Activated CD8-positive, alpha-beta memory T cell treated with anti-CD3 and anti-CD28 coated beads, Interleukin-2, amount 10 ng/mL, durations not matched to agents 7 days and 5 days (primary cell): ENCODE results near the gene CELA1. TPM values are rescaled to one million over a fixed set of nuclear protein-coding genes. Genes with fewer than 3 reads are reported as not detected.

Experiments used
- ATAC-seq: fragments of 150-1000 bp; cut with Tn5 transposase; one replicate; pipeline ENCODE4 v1.10.0; 2021; ENCODE audit warnings: moderate library complexity
- CTCF ChIA-PET: fragments of 350-600 bp; sonication (Branson Sonifier 250); formaldehyde crosslinking; loops from one replicate; lab custom pipeline; 2021; ENCODE audit warnings: antibody characterized with exemption; lab: Charles Lee
- DNase-seq: peaks from one replicate; pipeline ENCODE4 v3.0.0-alpha.2; 2020
- H3K27ac Mint-ChIP-seq: one replicate; pipeline ENCODE4 v1.8.0; 2021; ENCODE audit warnings: mild to moderate bottlenecking, mixed read lengths
- H3K27me3 Mint-ChIP-seq: one replicate; pipeline ENCODE4 v1.8.0; 2021; ENCODE audit warnings: mixed read lengths
- H3K36me3 Mint-ChIP-seq: one replicate; pipeline ENCODE4 v1.8.0; 2021; ENCODE audit warnings: mild to moderate bottlenecking, mixed read lengths
- H3K4me1 Mint-ChIP-seq: one replicate; pipeline ENCODE4 v1.8.0; 2021; ENCODE audit warnings: mixed read lengths
- H3K4me3 Mint-ChIP-seq: one replicate; pipeline ENCODE4 v1.8.0; 2021; ENCODE audit warnings: mild to moderate bottlenecking, moderate library complexity, mixed read lengths
- H3K9me3 Mint-ChIP-seq: one replicate; pipeline ENCODE4 v1.8.0; 2022; ENCODE audit warnings: low read depth, mixed read lengths
- total RNA-seq, 2 experiments: library from RNA; stranded (reverse); gene quantifications; one replicate each; pipeline ENCODE4 v1.2.3, GENCODE V29; 2021

The CELA1 gene
- total RNA-seq, 2 experiments from 2014 or later, result not detected

- no peaks in the 10 kb centered on the region for H3K9me3 Mint-ChIP-seq
- CTCF ChIA-PET, result no interaction called here
- ATAC-seq (no peak), DNase-seq (no peak)
- no peak overlapping the region for H3K4me3 Mint-ChIP-seq
- no peak overlapping the region for H3K27ac Mint-ChIP-seq
- peaks cover 68% of the 10 kb centered on the region for H3K4me1 Mint-ChIP-seq
- H3K27me3 Mint-ChIP-seq, result no peaks in the 10 kb centered on the region
- peaks cover 54% of the 10 kb centered on the region for H3K36me3 Mint-ChIP-seq
Observed at GRCh38 chr12:51370667-51371066, 24.2 kb upstream of the CELA1 start.

- ATAC-seq, result no peak
- Mint-ChIP-seq H3K4me1 (peaks cover 62% of the 10 kb centered on the region), H3K9me3 (no peaks in the 10 kb centered on the region), H3K27ac (peak overlapping the region; percentile 83), H3K36me3 (peaks cover 47% of the 10 kb centered on the region), H3K27me3 (no peaks in the 10 kb centered on the region), H3K4me3 (peak overlapping the region; percentile 28)
- CTCF ChIA-PET, result interaction anchor here (1.1 to 2.6 kb wide), 10 partner anchors 14 to 322 kb away, joined by 3 to 13 read pairs (median 4); partner anchors contain the start of genes GALNT6 and SLC4A8
- DNase-seq, result no peak
Observed at GRCh38 chr12:51369581-51369980, 23.1 kb upstream of the CELA1 start.

- peak; percentile 98 for ATAC-seq
- DNase-seq, result peak; percentile 97
- H3K27ac Mint-ChIP-seq, result peak overlapping the region; percentile 83
- H3K9me3 Mint-ChIP-seq, result no peaks in the 10 kb centered on the region
- peak overlapping the region; percentile 28 for H3K4me3 Mint-ChIP-seq
- peaks cover 58% of the 10 kb centered on the region for H3K4me1 Mint-ChIP-seq
- CTCF ChIA-PET, result interaction anchor here (1.1 to 2.6 kb wide), 11 partner anchors 10 to 322 kb away, joined by 3 to 13 read pairs (median 4); partner anchors contain the start of genes GALNT6 and SLC4A8
- peaks cover 44% of the 10 kb centered on the region for H3K36me3 Mint-ChIP-seq
- no peaks in the 10 kb centered on the region for H3K27me3 Mint-ChIP-seq
Observed at GRCh38 chr12:51368640-51369517, 22.4 kb upstream of the CELA1 start.

GRCh38 chr12:51365276-51365675 lies 18.8 kb upstream of the CELA1 start:
- H3K4me1 Mint-ChIP-seq, result peaks cover 28% of the 10 kb centered on the region
- ATAC-seq (no peak), DNase-seq (no peak)
- no peaks in the 10 kb centered on the region for H3K9me3 Mint-ChIP-seq
- H3K36me3 Mint-ChIP-seq, result peaks cover 25% of the 10 kb centered on the region
- CTCF ChIA-PET, result interaction anchor here (2.4 kb wide), 1 partner anchor 13 kb away, joined by 5 read pairs; no protein-coding TSS in a partner anchor
- no peaks in the 10 kb centered on the region for H3K27me3 Mint-ChIP-seq
- no peak overlapping the region for H3K27ac Mint-ChIP-seq
- H3K4me3 Mint-ChIP-seq, result no peak overlapping the region

GRCh38 chr12:51364001-51364400 lies 17.5 kb upstream of the CELA1 start:
- Mint-ChIP-seq H3K27me3 (no peaks in the 10 kb centered on the region), H3K9me3 (no peaks in the 10 kb centered on the region), H3K4me3 (no peak overlapping the region), H3K4me1 (peaks cover 16% of the 10 kb centered on the region), H3K36me3 (peaks cover 22% of the 10 kb centered on the region), H3K27ac (no peak overlapping the region)
- no peak for ATAC-seq
- CTCF ChIA-PET, result interaction anchor here (2.4 kb wide), 1 partner anchor 12 kb away, joined by 5 read pairs; no protein-coding TSS in a partner anchor
- no peak for DNase-seq

- ATAC-seq (no peak), DNase-seq (no peak)
- no peaks in the 10 kb centered on the region for H3K9me3 Mint-ChIP-seq
- H3K27me3 Mint-ChIP-seq, result no peaks in the 10 kb centered on the region
- peaks cover 5% of the 10 kb centered on the region for H3K4me1 Mint-ChIP-seq
- H3K27ac Mint-ChIP-seq, result no peak overlapping the region
- peaks cover 19% of the 10 kb centered on the region for H3K36me3 Mint-ChIP-seq
- no peak overlapping the region for H3K4me3 Mint-ChIP-seq
- CTCF ChIA-PET, result interaction anchor here (1.3 to 2.4 kb wide), 3 partner anchors 9 to 22 kb away, joined by 4 to 5 read pairs (median 5); no protein-coding TSS in a partner anchor
Observed at GRCh38 chr12:51362747-51363342, 16.4 kb upstream of the CELA1 start.

GRCh38 chr12:51362307-51362706 lies 15.8 kb upstream of the CELA1 start:
- H3K36me3 Mint-ChIP-seq, result peaks cover 18% of the 10 kb centered on the region

GRCh38 chr12:51361161-51362016 lies 14.9 kb upstream of the CELA1 start:
- peaks cover 25% of the 10 kb centered on the region for H3K36me3 Mint-ChIP-seq
- no peaks in the 10 kb centered on the region for H3K27me3 Mint-ChIP-seq
- H3K9me3 Mint-ChIP-seq, result no peaks in the 10 kb centered on the region
- H3K4me1 Mint-ChIP-seq, result no peaks in the 10 kb centered on the region
- ATAC-seq, result no peak
- H3K27ac Mint-ChIP-seq, result no peak overlapping the region
- no peak for DNase-seq
- H3K4me3 Mint-ChIP-seq, result no peak overlapping the region
- CTCF ChIA-PET, result interaction anchor here (0.8 to 1.6 kb wide), 4 partner anchors 10 to 21 kb away, joined by 4 to 13 read pairs (median 6); no protein-coding TSS in a partner anchor

More at GRCh38 chr12:51362307-51362706, 15.8 kb upstream of the CELA1 start:
- H3K4me1 Mint-ChIP-seq, result no peaks in the 10 kb centered on the region
- DNase-seq (no peak), ATAC-seq (no peak)
- H3K27ac Mint-ChIP-seq, result no peak overlapping the region
- no peaks in the 10 kb centered on the region for H3K9me3 Mint-ChIP-seq
- H3K4me3 Mint-ChIP-seq, result no peak overlapping the region
- CTCF ChIA-PET, result interaction anchor here (1.3 to 1.6 kb wide), 2 partner anchors 10 to 21 kb away, joined by 4 to 5 read pairs; no protein-coding TSS in a partner anchor
- no peaks in the 10 kb centered on the region for H3K27me3 Mint-ChIP-seq

- CTCF ChIA-PET, result interaction anchor here (1.4 to 1.5 kb wide), 2 partner anchors 9 to 17 kb away, joined by 4 to 13 read pairs; no protein-coding TSS in a partner anchor
- Mint-ChIP-seq H3K4me1 (no peaks in the 10 kb centered on the region), H3K36me3 (peaks cover 28% of the 10 kb centered on the region), H3K27ac (no peak overlapping the region), H3K27me3 (no peaks in the 10 kb centered on the region), H3K4me3 (no peak overlapping the region), H3K9me3 (no peaks in the 10 kb centered on the region)
- ATAC-seq (no peak), DNase-seq (no peak)
Observed at GRCh38 chr12:51360315-51360714, 13.8 kb upstream of the CELA1 start.

- Mint-ChIP-seq H3K27ac (no peak overlapping the region), H3K4me3 (no peak overlapping the region), H3K9me3 (no peaks in the 10 kb centered on the region), H3K4me1 (no peaks in the 10 kb centered on the region), H3K36me3 (peaks cover 31% of the 10 kb centered on the region), H3K27me3 (no peaks in the 10 kb centered on the region)
- ATAC-seq, result no peak
- CTCF ChIA-PET, result interaction anchor here (1.1 kb wide), 1 partner anchor 24 kb away, joined by 4 read pairs; no protein-coding TSS in a partner anchor
- DNase-seq, result no peak
Observed at GRCh38 chr12:51359851-51360250, 13.4 kb upstream of the CELA1 start.

GRCh38 chr12:51358496-51358895 lies 12.0 kb upstream of the CELA1 start:
- H3K27me3 Mint-ChIP-seq, result no peaks in the 10 kb centered on the region
- H3K9me3 Mint-ChIP-seq, result no peaks in the 10 kb centered on the region
- no peak for ATAC-seq
- peaks cover 28% of the 10 kb centered on the region for H3K36me3 Mint-ChIP-seq
- CTCF ChIA-PET, result interaction anchor here (0.5 to 0.8 kb wide), 2 partner anchors 9 to 10 kb away, joined by 3 to 4 read pairs; no protein-coding TSS in a partner anchor
- no peak for DNase-seq
- no peak overlapping the region for H3K27ac Mint-ChIP-seq
- no peak overlapping the region for H3K4me3 Mint-ChIP-seq
- H3K4me1 Mint-ChIP-seq, result no peaks in the 10 kb centered on the region

GRCh38 chr12:51357374-51358047 lies 11.0 kb upstream of the CELA1 start:
- no peak for ATAC-seq
- Mint-ChIP-seq H3K36me3 (peaks cover 28% of the 10 kb centered on the region), H3K9me3 (no peaks in the 10 kb centered on the region), H3K4me3 (no peak overlapping the region), H3K27ac (no peak overlapping the region), H3K27me3 (no peaks in the 10 kb centered on the region), H3K4me1 (no peaks in the 10 kb centered on the region)
- DNase-seq, result no peak
- CTCF ChIA-PET, result interaction anchor here (0.8 kb wide), 1 partner anchor 8 kb away, joined by 3 read pairs; no protein-coding TSS in a partner anchor
